Ecto neural progenitor cell (in vitro differentiated cells): ENCODE data around the gene FALEC.

Experiments used
- DNase-seq: peaks from one replicate; pipeline ENCODE4 v3.0.0-alpha.2; 2018; ENCODE audit warnings: low spot score

The FALEC gene

GRCh38 chr1:150511985-150512660, 3.4 kb upstream of the FALEC start:
- no peak for DNase-seq

GRCh38 chr1:150512846-150513245, 2.7 kb upstream of the FALEC start:
- no peak for DNase-seq

GRCh38 chr1:150513351-150513791, 2.2 kb upstream of the FALEC start:
- DNase-seq: no peak

GRCh38 chr1:150514260-150514659, 1.3 kb upstream of the FALEC start:
- DNase-seq: no peak

- no peak for DNase-seq
Observed at GRCh38 chr1:150514913-150515327, 632 bp upstream of the FALEC start.

GRCh38 chr1:150516050-150516591, 569 bp downstream of the FALEC start:
- no peak for DNase-seq

- DNase-seq: no peak
Observed at GRCh38 chr1:150516616-150517015, 1.1 kb downstream of the FALEC start.

GRCh38 chr1:150521196-150521968, 5.8 kb downstream of the FALEC start:
- DNase-seq: no peak

- no peak for DNase-seq
Observed at GRCh38 chr1:150525348-150525747, 9.8 kb downstream of the FALEC start.

- no peak for DNase-seq
Observed at GRCh38 chr1:150528196-150528595, 12.6 kb downstream of the FALEC start.

GRCh38 chr1:150529017-150529416, 13.5 kb downstream of the FALEC start:
- DNase-seq: no peak

GRCh38 chr1:150530491-150531159, 15.1 kb downstream of the FALEC start:
- no peak for DNase-seq

- no peak for DNase-seq
Observed at GRCh38 chr1:150532860-150533259, 17.3 kb downstream of the FALEC start.

GRCh38 chr1:150534002-150534401, 18.4 kb downstream of the FALEC start:
- DNase-seq: no peak

GRCh38 chr1:150535511-150536287, 20.1 kb downstream of the FALEC start:
- DNase-seq: no peak

GRCh38 chr1:150536836-150537731, 21.5 kb downstream of the FALEC start:
- no peak for DNase-seq

GRCh38 chr1:150537732-150538684, 22.5 kb downstream of the FALEC start:
- peak; percentile 71 for DNase-seq

- no peak for DNase-seq
Observed at GRCh38 chr1:150543500-150544143, 28.1 kb downstream of the FALEC start.

GRCh38 chr1:150544204-150544603, 28.7 kb downstream of the FALEC start:
- DNase-seq: no peak
